NCI-H748 treated with DMSO at 0.1 percent for 48 hours (cell line): ENCODE measurements around the gene MIA2.
"Not testable (repeated sequence)": the region's sequence is repeated elsewhere in the genome, so short reads cannot be mapped to it uniquely, and the experiment has no call there.

Source experiments
- DNase-seq: peaks from one replicate; lab custom pipeline; 2025; lab: John Stamatoyannopoulos, UW

Gene MIA2

GRCh38 chr14:39231751-39232553 is 1.8 kb upstream of the MIA2 start:
- not testable (repeated sequence) for DNase-seq

DNA sequence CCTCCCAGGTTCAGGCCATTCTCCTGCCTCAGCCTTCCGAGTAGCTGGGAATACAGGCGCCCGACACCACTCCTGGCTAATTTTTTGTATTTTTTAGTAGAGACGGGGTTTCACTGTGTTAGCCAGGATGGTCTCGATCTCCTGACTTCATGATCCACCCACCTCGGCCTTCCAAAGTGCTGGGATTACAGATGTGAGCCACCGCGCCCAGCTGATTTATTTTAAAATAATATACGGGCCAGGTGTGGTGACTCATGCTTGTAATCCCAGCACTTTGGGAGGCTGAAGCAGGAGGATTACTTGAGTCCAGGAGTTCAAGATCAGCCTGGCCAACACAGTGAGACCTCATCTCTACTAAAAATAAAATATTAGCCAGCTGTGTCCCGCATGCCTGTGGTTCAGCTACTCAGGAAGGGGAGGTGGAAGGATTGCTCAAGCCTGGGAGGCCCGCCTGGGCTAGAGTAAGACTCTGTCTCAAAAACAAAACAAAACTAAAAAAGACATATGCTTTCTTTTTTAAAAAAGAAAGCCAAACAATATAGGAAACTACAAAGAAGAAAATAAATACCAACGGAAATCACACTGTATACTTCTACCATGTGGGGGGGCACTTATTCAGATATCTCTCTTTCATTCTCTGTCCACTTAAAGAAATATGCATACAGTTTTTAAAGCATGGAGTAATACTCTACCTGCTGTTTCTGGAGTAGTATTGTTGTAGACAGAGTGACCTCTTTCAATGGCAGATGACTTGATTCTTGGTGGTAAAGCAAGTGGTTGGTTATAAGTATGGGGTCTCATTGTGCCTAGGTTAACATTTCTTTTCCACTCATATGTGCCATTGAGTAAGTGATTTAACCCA is 930 bp upstream of the MIA2 start:
- no peak for DNase-seq

DNA sequence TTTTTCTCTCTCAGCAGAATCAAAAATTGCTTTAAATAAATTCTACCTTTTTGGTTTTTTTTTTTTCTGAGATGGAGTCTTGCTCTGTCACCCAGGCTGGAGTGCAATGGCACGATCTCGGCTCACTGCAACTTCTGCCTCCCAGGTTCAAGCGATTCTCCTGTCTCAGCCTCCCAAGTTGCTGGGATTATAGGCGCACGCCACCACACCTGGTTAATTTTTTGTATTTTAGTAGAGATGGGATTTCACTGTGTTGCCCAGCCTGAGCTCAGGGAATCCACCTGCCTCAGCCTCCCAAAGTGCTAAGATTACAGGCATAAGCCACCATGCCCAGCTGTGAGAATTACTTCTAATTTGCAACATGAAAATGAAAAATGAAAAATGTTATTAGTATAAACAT is 1.3 kb downstream of the MIA2 start:
- DNase-seq = not testable (repeated sequence)

- DNase-seq = not testable (repeated sequence)
Measured at GRCh38 chr14:39235466-39235865, 1.8 kb downstream of the MIA2 start.

- DNase-seq = no peak
Measured at GRCh38 chr14:39240769-39241168, 7.1 kb downstream of the MIA2 start.

DNA sequence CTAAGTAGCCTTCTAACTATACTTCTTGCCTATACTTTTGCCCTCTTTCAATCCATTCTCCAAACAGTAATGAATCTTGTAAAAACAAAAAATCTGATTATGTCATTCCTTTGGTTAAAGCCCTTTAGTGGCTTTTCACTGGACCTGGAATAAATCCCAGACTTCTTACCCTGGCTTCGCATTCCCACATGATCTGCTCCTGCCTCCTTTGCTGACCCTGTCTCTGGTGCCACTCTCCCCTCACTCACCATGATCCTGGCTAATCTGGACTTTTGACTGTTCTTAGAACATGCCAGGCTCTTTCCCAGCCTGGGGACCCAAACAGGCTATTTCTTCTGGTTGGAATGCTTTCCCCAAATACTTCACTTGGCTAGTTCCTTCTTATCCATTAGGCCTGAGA is 7.9 kb downstream of the MIA2 start:
- no peak for DNase-seq

DNA sequence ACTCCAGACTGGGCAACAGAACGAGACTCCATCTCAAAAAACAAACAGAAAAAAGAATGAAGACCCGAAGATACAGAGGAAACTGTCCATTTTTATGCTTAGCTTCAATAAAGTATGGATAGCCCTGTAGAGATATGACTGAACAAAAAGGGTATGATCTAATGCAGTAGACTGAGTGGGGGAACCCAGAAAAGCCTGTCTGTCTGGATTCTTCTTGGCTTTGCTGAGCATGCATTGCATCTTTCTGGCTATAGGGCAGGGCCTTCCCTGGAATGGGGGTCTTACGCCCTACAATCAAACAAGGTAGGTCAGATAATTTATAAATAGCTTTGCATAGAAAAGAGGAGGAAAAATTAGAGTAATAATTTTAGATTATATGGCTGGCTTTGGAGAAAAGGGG is 10.1 kb downstream of the MIA2 start:
- DNase-seq = no peak

DNA sequence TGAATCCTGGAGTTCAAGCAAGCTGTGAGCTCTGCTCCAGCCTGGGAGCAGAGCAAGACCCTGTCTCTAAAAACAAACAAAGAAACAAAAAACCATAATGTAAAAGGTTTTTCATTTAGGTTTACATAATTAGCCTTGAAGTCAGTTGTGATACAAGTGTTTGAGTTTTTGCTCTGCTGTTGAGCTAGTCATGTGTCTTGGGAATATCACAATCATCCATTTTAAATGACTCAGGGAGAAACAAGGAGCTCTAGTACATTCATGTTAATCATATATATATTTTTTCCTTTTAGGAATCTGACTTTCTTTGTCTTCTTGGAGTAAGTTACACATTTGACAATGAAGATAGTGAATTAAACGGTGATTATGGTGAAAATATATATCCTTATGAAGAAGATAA is 12.9 kb downstream of the MIA2 start:
- DNase-seq = no peak

DNA sequence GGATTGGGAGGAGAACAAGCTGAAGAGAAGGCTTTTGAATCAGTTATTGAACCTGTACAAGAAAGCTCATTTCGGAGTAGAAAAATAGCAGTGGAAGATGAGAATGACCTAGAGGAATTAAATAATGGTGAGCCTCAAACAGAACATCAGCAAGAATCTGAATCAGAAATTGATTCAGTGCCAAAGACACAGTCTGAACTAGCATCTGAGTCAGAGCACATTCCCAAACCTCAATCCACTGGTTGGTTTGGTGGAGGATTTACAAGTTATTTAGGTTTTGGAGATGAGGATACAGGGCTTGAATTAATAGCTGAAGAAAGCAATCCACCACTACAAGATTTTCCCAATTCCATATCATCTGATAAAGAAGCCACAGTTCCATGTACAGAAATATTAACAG is 13.5 kb downstream of the MIA2 start:
- no peak for DNase-seq

DNA sequence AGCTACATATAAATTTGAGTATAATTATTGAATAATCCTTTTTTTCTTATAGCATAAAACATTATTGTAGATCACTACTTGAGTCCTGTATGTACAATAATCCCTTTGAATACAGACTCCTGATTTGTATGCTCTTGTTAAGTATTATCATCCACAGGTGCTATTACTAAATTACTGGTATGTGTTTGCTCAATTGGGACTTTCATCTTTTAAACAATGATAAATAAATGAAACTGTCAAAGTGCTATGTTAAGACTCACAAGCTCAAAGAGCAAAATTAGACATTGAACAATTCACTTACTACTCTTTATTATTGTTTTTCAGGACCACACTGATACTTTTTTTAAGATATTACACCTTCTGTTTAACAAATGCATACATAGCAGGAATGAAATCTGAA is 17.8 kb downstream of the MIA2 start:
- DNase-seq = no peak

DNA sequence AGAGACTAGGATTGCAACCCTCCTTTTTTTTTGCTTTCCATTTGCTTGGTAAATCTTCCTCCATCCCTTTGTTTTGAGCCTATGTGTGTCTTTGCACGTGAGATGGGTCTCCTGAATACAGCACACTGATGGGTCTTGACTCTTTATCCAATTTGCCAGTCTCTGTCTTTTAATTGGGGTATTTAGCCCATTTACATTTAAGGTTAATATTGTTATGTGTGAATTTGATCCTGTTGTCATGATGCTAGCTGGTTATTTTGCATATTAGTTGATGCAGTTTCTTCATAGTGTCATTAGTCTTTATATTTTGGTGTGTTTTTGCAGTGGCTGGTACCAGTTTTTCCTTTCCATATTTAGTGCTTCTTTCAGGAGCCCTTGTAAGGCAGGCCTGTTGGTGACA is 23.7 kb downstream of the MIA2 start:
- not testable (repeated sequence) for DNase-seq

DNA sequence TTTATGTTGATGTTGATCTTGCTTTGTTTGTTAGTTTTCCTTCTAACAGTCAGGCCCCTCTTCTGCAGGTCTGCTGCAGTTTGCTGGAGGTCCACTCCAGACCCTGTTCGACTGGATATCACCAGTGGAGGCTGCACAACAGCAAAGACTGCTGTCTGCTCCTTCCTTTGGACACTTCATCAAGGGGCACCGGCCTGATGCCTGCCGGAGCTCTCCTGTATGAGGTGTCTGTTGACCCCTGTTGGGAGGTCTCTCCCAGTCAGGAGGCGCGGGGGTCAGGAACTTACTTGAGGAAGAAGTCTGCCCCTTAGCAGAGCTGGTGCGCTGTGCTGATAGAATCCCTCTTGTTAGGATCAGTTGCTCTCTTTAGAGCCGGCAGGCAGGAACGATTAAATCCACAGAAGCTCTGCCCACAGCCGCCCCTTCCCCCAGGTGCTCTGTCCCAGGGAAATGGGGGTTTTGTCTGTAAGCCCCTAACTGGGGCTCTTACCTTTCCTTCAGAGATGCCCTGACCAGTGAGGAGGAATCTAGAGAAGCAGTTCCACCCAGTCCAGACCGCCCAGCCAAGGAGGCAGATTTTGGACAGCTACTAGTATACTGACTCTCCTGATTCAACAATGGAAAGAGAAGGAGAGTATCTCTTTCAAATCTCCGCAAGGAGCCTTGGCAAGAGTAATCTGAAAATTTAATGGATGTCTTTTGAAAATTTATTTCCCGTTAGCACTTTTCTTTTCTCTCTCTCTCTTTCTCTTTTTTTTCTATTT is 25.2 kb downstream of the MIA2 start:
- DNase-seq = no peak

- DNase-seq = not testable (repeated sequence)
Measured at GRCh38 chr14:39260161-39260560, 26.4 kb downstream of the MIA2 start.

DNA sequence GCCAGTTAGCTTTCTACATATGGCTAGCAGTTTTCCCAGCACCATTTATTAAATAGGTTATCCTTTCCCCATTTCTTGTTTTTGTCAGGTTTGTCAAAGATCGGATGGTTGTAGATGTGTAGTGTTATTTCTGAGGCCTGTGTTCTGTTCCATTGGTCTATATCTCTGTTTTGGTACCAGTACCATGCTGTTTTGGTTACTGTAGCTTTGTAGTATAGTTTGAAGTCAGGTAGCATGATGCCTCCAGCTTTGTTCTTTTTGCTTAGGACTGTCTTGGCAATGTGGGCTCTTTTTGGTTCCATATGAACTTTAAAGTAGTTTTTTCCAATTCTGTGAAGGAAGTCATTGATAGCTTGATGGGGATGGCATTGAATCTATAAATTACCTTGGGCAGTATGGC is 28.5 kb downstream of the MIA2 start:
- not testable (repeated sequence) for DNase-seq

- no peak for DNase-seq
Measured at GRCh38 chr14:39264057-39264456, 30.3 kb downstream of the MIA2 start.

DNA sequence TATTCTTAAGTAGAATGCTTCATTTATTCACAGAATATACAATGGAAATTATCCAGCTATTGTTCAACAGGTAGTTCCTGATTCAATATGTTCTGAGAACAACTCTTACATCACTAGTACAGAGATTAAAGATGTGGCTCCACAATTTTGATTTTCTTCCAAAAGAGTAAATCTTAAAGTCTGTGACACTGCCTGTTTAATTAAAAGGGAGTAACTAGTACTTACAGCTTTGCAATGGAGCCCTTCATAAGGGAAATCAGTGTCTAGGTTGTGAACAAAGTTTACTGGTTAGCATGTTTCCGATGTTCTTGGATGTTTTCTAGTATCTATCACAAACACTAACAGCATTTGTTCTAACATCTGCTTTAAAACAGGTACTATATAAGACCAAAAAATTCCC is 30.8 kb downstream of the MIA2 start:
- DNase-seq = no peak

- DNase-seq = no peak
Measured at GRCh38 chr14:39265033-39265432, 31.3 kb downstream of the MIA2 start.

DNA sequence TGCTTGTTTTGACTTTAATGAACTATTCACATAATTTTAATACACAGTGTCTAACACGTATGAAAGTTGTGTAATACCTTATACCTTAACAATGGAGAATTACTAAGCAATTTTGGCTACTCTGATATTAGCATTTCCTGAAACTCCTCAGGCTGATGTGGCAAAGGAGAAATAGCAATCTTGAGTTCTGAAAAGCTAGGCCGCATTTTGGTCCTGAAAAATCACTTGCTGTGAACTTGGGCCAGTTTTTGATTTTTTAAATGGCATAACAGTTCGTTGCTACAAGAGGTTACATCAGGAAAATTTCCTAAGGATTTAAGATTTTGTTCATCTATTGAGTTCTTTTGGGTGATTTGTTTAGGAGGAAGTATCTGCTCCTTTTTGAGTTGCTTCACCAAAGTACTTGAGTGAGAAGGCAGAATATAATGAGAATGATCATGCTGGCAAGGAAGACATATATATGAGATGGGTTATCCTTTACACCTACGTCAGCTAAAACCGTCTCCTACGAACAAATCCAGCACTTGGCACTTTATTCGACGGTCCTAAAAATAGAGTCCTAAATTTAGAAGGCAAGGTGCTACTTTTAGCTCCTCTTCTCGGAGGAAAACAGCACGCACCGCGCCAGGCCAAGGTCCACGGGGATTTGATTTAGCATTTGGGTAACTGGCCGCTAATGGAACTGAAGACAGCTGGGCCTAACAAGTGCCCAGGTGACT is 32.2 kb downstream of the MIA2 start:
- peak; percentile 43 for DNase-seq

DNA sequence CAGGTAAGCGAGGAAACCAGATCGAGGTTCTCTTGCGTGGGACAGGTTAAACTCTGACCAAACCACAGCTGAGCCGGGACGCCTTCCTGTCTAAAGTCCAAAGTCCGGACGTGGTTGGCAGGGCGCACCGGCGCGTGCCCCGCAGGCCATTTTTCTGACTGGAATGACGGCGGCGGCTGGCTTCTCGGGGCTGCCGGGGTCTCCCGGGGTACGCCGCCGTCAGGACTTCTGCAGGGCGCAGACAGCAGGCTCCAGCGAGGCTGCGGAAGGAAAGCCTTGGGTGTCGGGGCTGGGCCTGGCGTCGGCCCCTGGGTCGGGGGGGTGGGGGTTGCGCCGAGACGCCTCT is 32.8 kb downstream of the MIA2 start:
- DNase-seq = peak; percentile 62

GRCh38 chr14:39266871-39267607 is 33.3 kb downstream of the MIA2 start:
- DNase-seq = peak; percentile 67

DNA sequence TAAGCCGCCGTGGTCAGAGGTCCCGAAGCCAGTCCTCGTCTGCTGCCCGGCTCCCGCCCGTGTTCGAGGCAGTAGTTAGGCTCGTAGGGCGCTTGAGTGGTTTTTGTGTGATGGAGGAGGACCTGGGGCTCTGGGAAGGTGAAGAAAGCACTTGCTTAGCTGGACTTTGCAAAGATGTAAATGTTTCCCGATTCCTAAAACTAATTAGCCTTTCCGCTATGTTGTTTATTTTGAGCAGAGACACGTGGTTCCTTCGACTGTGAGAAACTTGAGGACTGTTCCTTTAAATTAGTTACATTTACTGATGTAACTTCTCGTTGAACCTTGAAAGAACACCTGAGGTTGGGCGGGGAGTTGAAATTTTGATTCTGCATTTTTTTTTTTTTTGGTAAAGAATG is 33.9 kb downstream of the MIA2 start:
- no peak for DNase-seq
